GM21526 (cell line): ENCODE data around the gene POMT2.

ENCODE experiments used
- ATAC-seq: cut with Tn5 transposase; IDR thresholded peaks from one replicate; pipeline ENCODE4 v1.9.1; 2021; ENCODE audit warnings: moderate library complexity; ENCODE audit not compliant: unreplicated experiment, low FRiP score

POMT2 gene

GRCh38 chr14:77271113-77271710, 49.5 kb downstream of the POMT2 start, which contains the start of gene NGB:
Gene NGB (minus strand): TSS chr14:77271206. CDS start chr14:77270937, 269 bp downstream.
- ATAC-seq: no peak

- ATAC-seq: no peak
These were observed 50.1 kb downstream of the POMT2 start for GRCh38 chr14:77270361-77271112.

- ATAC-seq: no peak
These were observed 51.6 kb downstream of the POMT2 start for GRCh38 chr14:77268989-77269600.

- no peak for ATAC-seq
These were observed 52.6 kb downstream of the POMT2 start for GRCh38 chr14:77267937-77268699.

GRCh38 chr14:77266336-77266735, 54.3 kb downstream of the POMT2 start:
- ATAC-seq: no peak

GRCh38 chr14:77265561-77266335, 54.9 kb downstream of the POMT2 start:
- ATAC-seq: no peak

GRCh38 chr14:77265187-77265515, 55.5 kb downstream of the POMT2 start:
- no peak for ATAC-seq

GRCh38 chr14:77264466-77265186, 56.1 kb downstream of the POMT2 start:
- no peak for ATAC-seq

- ATAC-seq: no peak
These were observed 60.1 kb downstream of the POMT2 start for GRCh38 chr14:77260631-77261030.

- ATAC-seq: no peak
These were observed 60.5 kb downstream of the POMT2 start for GRCh38 chr14:77260199-77260598.

GRCh38 chr14:77259025-77259715, 61.5 kb downstream of the POMT2 start:
- ATAC-seq: no peak

GRCh38 chr14:77258566-77258965, 62.1 kb downstream of the POMT2 start:
- no peak for ATAC-seq

- ATAC-seq: no peak
These were observed 63.0 kb downstream of the POMT2 start for GRCh38 chr14:77257700-77258099.

GRCh38 chr14:77256694-77257093, 64.0 kb downstream of the POMT2 start:
- ATAC-seq: no peak

- ATAC-seq: no peak
These were observed 67.1 kb downstream of the POMT2 start for GRCh38 chr14:77253333-77254190.

GRCh38 chr14:77251870-77252269, 68.8 kb downstream of the POMT2 start:
- no peak for ATAC-seq

- ATAC-seq: no peak
These were observed 69.8 kb downstream of the POMT2 start for GRCh38 chr14:77250927-77251326.

- ATAC-seq: no peak
These were observed 71.4 kb downstream of the POMT2 start for GRCh38 chr14:77249286-77249685.
